ENCODE data around the gene LACTBL1.

- TF ChIP-seq CEBPB (IDR thresholded peaks at IDR 0.05), result no peak
- TF ChIP-seq TAF1 (IDR thresholded peaks at IDR 0.05; ENCODE audit: low read depth), result no peak
- no peak for TF ChIP-seq RAD21 (IDR thresholded peaks at IDR 0.05; ENCODE audit: low read depth)
- TF ChIP-seq YY1 (IDR thresholded peaks at IDR 0.05; ENCODE audit: low read depth), result no peak
- TF ChIP-seq EP300 (IDR thresholded peaks at IDR 0.05; ENCODE audit: borderline replicate concordance), result no peak
- TF ChIP-seq CREB1 (IDR thresholded peaks at IDR 0.05; ENCODE audit: low read depth), result no peak
- no peak for TF ChIP-seq MAX (IDR thresholded peaks at IDR 0.05)
- TF ChIP-seq USF1 (IDR thresholded peaks at IDR 0.05), result no peak
- TF ChIP-seq REST (IDR thresholded peaks at IDR 0.05; ENCODE audit: low read depth), result no peak
- no peak for TF ChIP-seq ZBTB7A (IDR thresholded peaks at IDR 0.05; ENCODE audit: low read depth)
- no peak for TF ChIP-seq FOXM1 (IDR thresholded peaks at IDR 0.05; ENCODE audit: borderline replicate concordance, low read depth)
- no peak for TF ChIP-seq TCF12 (IDR thresholded peaks at IDR 0.05; ENCODE audit: low read depth)
- no peak for TF ChIP-seq NFIC (IDR thresholded peaks at IDR 0.05)
- TF ChIP-seq TEAD4 (IDR thresholded peaks at IDR 0.05), result no peak
Observed at GRCh38 chr1:22959545-22960360, 12.9 kb downstream of the LACTBL1 start.

Data from Ishikawa (cell line).